GM19328 (cell line): ENCODE results near the gene AKT3.

Source experiments
- ATAC-seq: cut with Tn5 transposase; IDR thresholded peaks from one replicate; pipeline ENCODE4 v1.9.1; 2021; ENCODE audit warnings: mild to moderate bottlenecking, moderate library complexity; ENCODE audit not compliant: unreplicated experiment

The AKT3 gene

GRCh38 chr1:243628476-243628907 is 221.6 kb downstream of the AKT3 start:
- ATAC-seq, result no peak

- ATAC-seq, result no peak
Observed at GRCh38 chr1:243623841-243624240, 226.2 kb downstream of the AKT3 start.

GRCh38 chr1:243621973-243622372 is 228.1 kb downstream of the AKT3 start:
- ATAC-seq, result no peak

GRCh38 chr1:243620096-243620495 is 229.9 kb downstream of the AKT3 start:
- no peak for ATAC-seq

GRCh38 chr1:243609698-243610097 is 240.3 kb downstream of the AKT3 start:
- ATAC-seq, result no peak

- no peak for ATAC-seq
Observed at GRCh38 chr1:243605604-243606003, 244.4 kb downstream of the AKT3 start.

GRCh38 chr1:243601720-243602119 is 248.3 kb downstream of the AKT3 start:
- ATAC-seq, result no peak

GRCh38 chr1:243598433-243598832 is 251.6 kb downstream of the AKT3 start:
- ATAC-seq, result peak; percentile 46

- ATAC-seq, result no peak
Observed at GRCh38 chr1:243597383-243597782, 252.7 kb downstream of the AKT3 start.

GRCh38 chr1:243596431-243597062 is 253.5 kb downstream of the AKT3 start:
- peak; percentile 86 for ATAC-seq

GRCh38 chr1:243595527-243596210 is 254.4 kb downstream of the AKT3 start:
- ATAC-seq, result no peak

GRCh38 chr1:243594455-243594854 is 255.6 kb downstream of the AKT3 start:
- no peak for ATAC-seq

- ATAC-seq, result peak; percentile 76
Observed at GRCh38 chr1:243589286-243589685, 260.8 kb downstream of the AKT3 start.

GRCh38 chr1:243587823-243588560 is 262.1 kb downstream of the AKT3 start:
- ATAC-seq, result peak; percentile 82

GRCh38 chr1:243587285-243587684 is 262.8 kb downstream of the AKT3 start:
- ATAC-seq, result no peak

- ATAC-seq, result no peak
Observed at GRCh38 chr1:243585982-243586381, 264.1 kb downstream of the AKT3 start.

- ATAC-seq, result no peak
Observed at GRCh38 chr1:243582326-243582725, 267.7 kb downstream of the AKT3 start.

- no peak for ATAC-seq
Observed at GRCh38 chr1:243580984-243581383, 269.1 kb downstream of the AKT3 start.

- no peak for ATAC-seq
Observed at GRCh38 chr1:243580072-243580471, 270.0 kb downstream of the AKT3 start.

GRCh38 chr1:243575070-243575469 is 275.0 kb downstream of the AKT3 start:
- ATAC-seq, result no peak

- ATAC-seq, result no peak
Observed at GRCh38 chr1:243572940-243573339, 277.1 kb downstream of the AKT3 start.

GRCh38 chr1:243568793-243569192 is 281.2 kb downstream of the AKT3 start:
- no peak for ATAC-seq
